Panc1 (cell line): ENCODE data around the gene ISLR2. TPM values are rescaled to one million over a fixed set of nuclear protein-coding genes. Genes with fewer than 3 reads are reported as not detected.

ENCODE experiments used
- ATAC-seq: fragments of 200-7000 bp; cut with Tn5 transposase; 2 replicates; pipeline ENCODE4 v1.9.1; 2020; ENCODE audit warnings: mild to moderate bottlenecking, moderate library complexity
- BruUV-seq: library from RNA; stranded (reverse); fragments of 400-500 nt; replicated peaks from 2 replicates; lab custom pipeline; 2021; lab: Mats Ljungman, UMichigan
- CTCF ChIA-PET: fragments of 300-600 bp; sonication (Branson Sonifier 250); formaldehyde crosslinking; loops from one replicate; lab custom pipeline; 2022; ENCODE audit warnings: antibody characterized with exemption; lab: Charles Lee
- POLR2A ChIA-PET: fragments of 300-600 bp; sonication (Branson Sonifier 250); formaldehyde crosslinking; loops from one replicate; lab custom pipeline; 2022; ENCODE audit warnings: antibody characterized with exemption; lab: Charles Lee
- DNase-seq: peaks from one replicate; pipeline ENCODE4 v3.0.0-alpha.2; 2010; ENCODE audit warnings: low read depth, low spot score
- H3K27ac ChIP-seq: 2 replicates; pipeline ENCODE4 v1.5.1; 2011; ENCODE audit warnings: mild to moderate bottlenecking, low read length, inconsistent platforms
- H3K27me3 ChIP-seq: fragments of 200-500 bp; sonication (Bioruptor generic); 2 replicates; pipeline ENCODE4 v1.6.0; 2014; ENCODE audit warnings: low read length, inconsistent platforms; ENCODE audit not compliant: control insufficient read depth, insufficient read depth
- H3K36me3 ChIP-seq: fragments of 200-500 bp; sonication (Bioruptor generic); 2 replicates; pipeline ENCODE4 v1.5.1; 2014; ENCODE audit warnings: inconsistent platforms, mild to moderate bottlenecking, low read length, moderate library complexity; ENCODE audit not compliant: control insufficient read depth, insufficient read depth
- H3K4me1 ChIP-seq: 2 replicates; pipeline ENCODE4 v1.5.1; 2011; ENCODE audit warnings: inconsistent platforms, mild to moderate bottlenecking, low read length, moderate library complexity; ENCODE audit not compliant: control insufficient read depth, insufficient read depth
- H3K4me3 ChIP-seq, 2 experiments: 2 replicates each; pipeline ENCODE4 v1.5.1; 2011 to 2012; ENCODE audit warnings: low read depth in 2 of 2, low read length in 2 of 2, mild to moderate bottlenecking in 2 of 2, inconsistent platforms in 1 of 2, moderate library complexity in 1 of 2
- H3K9me3 ChIP-seq: fragments of 200-500 bp; sonication (Bioruptor generic); 2 replicates; pipeline ENCODE4 v1.5.1; 2014; ENCODE audit warnings: low read depth, mild to moderate bottlenecking, inconsistent platforms, low read length, moderate library complexity; ENCODE audit not compliant: control insufficient read depth, insufficient read depth
- POLR2AphosphoS5 ChIP-seq: IDR thresholded peaks from 2 replicates; pipeline ENCODE4 v1.6.1; 2012; ENCODE audit warnings: mild to moderate bottlenecking, low read depth, low read length, moderate library complexity
- SIN3A ChIP-seq: IDR thresholded peaks from 2 replicates; pipeline ENCODE4 v1.6.1; 2012; ENCODE audit warnings: low read depth, mild to moderate bottlenecking, low read length, moderate library complexity, borderline replicate concordance; ENCODE audit not compliant: insufficient read depth
- TCF7L2 ChIP-seq: IDR thresholded peaks from 2 replicates; pipeline ENCODE4 v1.6.1; 2011; ENCODE audit warnings: mild to moderate bottlenecking, low read depth, low read length, inconsistent platforms
- in situ Hi-C: cut with HindIII; loops from 2 replicates; pipeline ENCODE4 v1.10.0; 2016; ENCODE audit warnings: low sequenced_read_pairs, low pct_unique_long_range_greater_than_20kb
- intact Hi-C: fragments of 100-400 bp; cut with micrococcal nuclease; formaldehyde crosslinking; loops from one replicate; pipeline ENCODE4 v1.10.0; 2022; ENCODE audit not compliant: unreplicated experiment
- total RNA-seq: library from RNA; stranded (reverse); gene quantifications from one replicate; pipeline ENCODE4 v1.2.1, GENCODE V29; 2021; ENCODE audit not compliant: unreplicated experiment
- TF ChIP-seq, protein P1 (sequence below): fragments of 450-650 bp; IDR thresholded peaks from 2 replicates; pipeline ENCODE4 v1.5.1; 2017; ENCODE audit warnings: mild to moderate bottlenecking
- TF ChIP-seq, protein P2 (sequence below), 2 experiments: IDR thresholded peaks; 2 replicates each; pipeline ENCODE4 v1.6.1; 2011 to 2012; ENCODE audit warnings: low read depth in 2 of 2, control low read depth in 1 of 2, low read length in 1 of 2, mild to moderate bottlenecking in 1 of 2, moderate library complexity in 1 of 2; ENCODE audit not compliant: insufficient read depth in 1 of 2

ISLR2 gene
- total RNA-seq, 1 experiment from 2014 or later, result 0.36 TPM

DNA sequence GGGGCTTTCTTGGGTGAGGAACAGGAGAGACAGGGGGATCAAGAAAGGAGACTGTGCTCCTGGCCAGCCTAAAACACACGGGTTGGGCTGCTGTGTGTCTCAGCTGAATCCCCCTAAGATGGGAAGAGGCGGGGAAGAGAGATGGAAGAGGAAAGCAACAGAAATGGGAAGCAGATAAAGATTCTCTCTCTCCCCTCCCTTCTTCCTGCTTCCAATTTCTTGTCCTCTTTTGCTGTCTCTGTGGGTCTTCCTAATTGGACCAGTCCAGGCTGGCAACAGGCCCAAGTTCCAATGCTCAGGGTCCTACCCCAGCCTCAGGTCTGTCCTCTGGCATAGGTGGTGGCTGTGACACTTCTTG lies 7.1 kb downstream of the ISLR2 start:
- H3K27me3 ChIP-seq, result no peaks in the 10 kb centered on the region; the same call in 1 of the 2 replicates
- CTCF ChIA-PET, result no interaction called here
- in situ Hi-C loops, result no loop called here
- TF ChIP-seq, protein P1, sequence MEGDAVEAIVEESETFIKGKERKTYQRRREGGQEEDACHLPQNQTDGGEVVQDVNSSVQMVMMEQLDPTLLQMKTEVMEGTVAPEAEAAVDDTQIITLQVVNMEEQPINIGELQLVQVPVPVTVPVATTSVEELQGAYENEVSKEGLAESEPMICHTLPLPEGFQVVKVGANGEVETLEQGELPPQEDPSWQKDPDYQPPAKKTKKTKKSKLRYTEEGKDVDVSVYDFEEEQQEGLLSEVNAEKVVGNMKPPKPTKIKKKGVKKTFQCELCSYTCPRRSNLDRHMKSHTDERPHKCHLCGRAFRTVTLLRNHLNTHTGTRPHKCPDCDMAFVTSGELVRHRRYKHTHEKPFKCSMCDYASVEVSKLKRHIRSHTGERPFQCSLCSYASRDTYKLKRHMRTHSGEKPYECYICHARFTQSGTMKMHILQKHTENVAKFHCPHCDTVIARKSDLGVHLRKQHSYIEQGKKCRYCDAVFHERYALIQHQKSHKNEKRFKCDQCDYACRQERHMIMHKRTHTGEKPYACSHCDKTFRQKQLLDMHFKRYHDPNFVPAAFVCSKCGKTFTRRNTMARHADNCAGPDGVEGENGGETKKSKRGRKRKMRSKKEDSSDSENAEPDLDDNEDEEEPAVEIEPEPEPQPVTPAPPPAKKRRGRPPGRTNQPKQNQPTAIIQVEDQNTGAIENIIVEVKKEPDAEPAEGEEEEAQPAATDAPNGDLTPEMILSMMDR, result no peak
- TF ChIP-seq, protein P2, sequence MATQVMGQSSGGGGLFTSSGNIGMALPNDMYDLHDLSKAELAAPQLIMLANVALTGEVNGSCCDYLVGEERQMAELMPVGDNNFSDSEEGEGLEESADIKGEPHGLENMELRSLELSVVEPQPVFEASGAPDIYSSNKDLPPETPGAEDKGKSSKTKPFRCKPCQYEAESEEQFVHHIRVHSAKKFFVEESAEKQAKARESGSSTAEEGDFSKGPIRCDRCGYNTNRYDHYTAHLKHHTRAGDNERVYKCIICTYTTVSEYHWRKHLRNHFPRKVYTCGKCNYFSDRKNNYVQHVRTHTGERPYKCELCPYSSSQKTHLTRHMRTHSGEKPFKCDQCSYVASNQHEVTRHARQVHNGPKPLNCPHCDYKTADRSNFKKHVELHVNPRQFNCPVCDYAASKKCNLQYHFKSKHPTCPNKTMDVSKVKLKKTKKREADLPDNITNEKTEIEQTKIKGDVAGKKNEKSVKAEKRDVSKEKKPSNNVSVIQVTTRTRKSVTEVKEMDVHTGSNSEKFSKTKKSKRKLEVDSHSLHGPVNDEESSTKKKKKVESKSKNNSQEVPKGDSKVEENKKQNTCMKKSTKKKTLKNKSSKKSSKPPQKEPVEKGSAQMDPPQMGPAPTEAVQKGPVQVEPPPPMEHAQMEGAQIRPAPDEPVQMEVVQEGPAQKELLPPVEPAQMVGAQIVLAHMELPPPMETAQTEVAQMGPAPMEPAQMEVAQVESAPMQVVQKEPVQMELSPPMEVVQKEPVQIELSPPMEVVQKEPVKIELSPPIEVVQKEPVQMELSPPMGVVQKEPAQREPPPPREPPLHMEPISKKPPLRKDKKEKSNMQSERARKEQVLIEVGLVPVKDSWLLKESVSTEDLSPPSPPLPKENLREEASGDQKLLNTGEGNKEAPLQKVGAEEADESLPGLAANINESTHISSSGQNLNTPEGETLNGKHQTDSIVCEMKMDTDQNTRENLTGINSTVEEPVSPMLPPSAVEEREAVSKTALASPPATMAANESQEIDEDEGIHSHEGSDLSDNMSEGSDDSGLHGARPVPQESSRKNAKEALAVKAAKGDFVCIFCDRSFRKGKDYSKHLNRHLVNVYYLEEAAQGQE (IDR thresholded peaks at IDR 0.05; ENCODE audit: insufficient read depth in 1 of 2, low read depth in 2 of 2, low read length in 1 of 2), result no peak
- TF ChIP-seq SIN3A (no peak), TCF7L2 (no peak), POLR2AphosphoS5 (no peak)
- POLR2A ChIA-PET, result no interaction called here
- no peaks in the 10 kb centered on the region; the same call in 1 of the 2 replicates for H3K4me1 ChIP-seq
- intact Hi-C loops, result no loop called here
- no peaks in the 10 kb centered on the region for H3K36me3 ChIP-seq
- H3K4me3 ChIP-seq, result no peak overlapping the region
- ATAC-seq, result no peak
- no peaks in the 10 kb centered on the region for H3K9me3 ChIP-seq
- BruUV-seq, result no TSS peak
- H3K27ac ChIP-seq, result no peak overlapping the region
- DNase-seq, result no peak

DNA sequence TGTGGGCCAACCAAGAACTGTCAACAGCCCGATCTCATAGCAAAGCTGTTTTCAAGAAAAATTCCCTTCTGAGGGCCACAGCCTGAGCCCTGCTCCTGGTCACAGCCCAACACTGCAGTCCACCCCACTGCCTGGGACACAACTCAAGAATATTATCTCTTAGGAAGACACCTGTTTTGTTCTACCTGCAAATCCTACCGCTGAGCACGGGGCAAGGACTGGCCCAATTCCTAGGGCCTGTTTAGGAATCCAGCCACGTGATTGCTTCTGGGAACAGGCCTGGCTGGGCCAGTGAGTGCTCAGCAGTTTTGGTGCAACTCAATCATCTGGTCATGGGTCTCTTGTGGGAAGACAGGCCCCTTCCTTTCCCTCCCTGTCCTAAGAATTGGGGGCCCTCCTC lies 8.3 kb downstream of the ISLR2 start:
- no peaks in the 10 kb centered on the region for H3K36me3 ChIP-seq
- POLR2A ChIA-PET, result no interaction called here
- TF ChIP-seq SIN3A, result no peak
- TF ChIP-seq, protein P1, result no peak
- TF ChIP-seq POLR2AphosphoS5, result no peak
- no peak for TF ChIP-seq TCF7L2
- TF ChIP-seq, protein P2 (IDR thresholded peaks at IDR 0.05; ENCODE audit: insufficient read depth in 1 of 2, low read depth in 2 of 2, low read length in 1 of 2), result no peak
- no peaks in the 10 kb centered on the region for H3K9me3 ChIP-seq
- no peak overlapping the region for H3K4me3 ChIP-seq
- CTCF ChIA-PET, result no interaction called here
- H3K27ac ChIP-seq, result no peak overlapping the region
- BruUV-seq, result no TSS peak
- no peak for DNase-seq
- intact Hi-C loops (no loop called here), in situ Hi-C loops (no loop called here)
- H3K4me1 ChIP-seq, result no peaks in the 10 kb centered on the region; the same call in 1 of the 2 replicates
- no peak for ATAC-seq
- H3K27me3 ChIP-seq, result no peaks in the 10 kb centered on the region; the same call in 1 of the 2 replicates
